Uterus (tissue), 2 donors: ENCODE measurements around the gene CNOT4.

ENCODE experiments used
- CTCF ChIP-seq, 4 experiments: fragments of 200-600 bp in 2 of 4; fragments of 450-650 bp in 2 of 4; sonication (generic) in 2 of 4; IDR thresholded peaks; one replicate each; pipeline ENCODE4 v1.5.1; 2016 to 2019; ENCODE audit warnings: antibody characterized with exemption in 4 of 4, mild to moderate bottlenecking in 2 of 4, moderate library complexity in 1 of 4
- POLR2A ChIP-seq, 2 donors: fragments of 450-650 bp; IDR thresholded peaks; one replicate each; pipeline ENCODE4 v1.6.1; 2016; ENCODE audit warnings: antibody characterized with exemption in 2 of 2, mild to moderate bottlenecking in 1 of 2, moderate library complexity in 1 of 2

DNA sequence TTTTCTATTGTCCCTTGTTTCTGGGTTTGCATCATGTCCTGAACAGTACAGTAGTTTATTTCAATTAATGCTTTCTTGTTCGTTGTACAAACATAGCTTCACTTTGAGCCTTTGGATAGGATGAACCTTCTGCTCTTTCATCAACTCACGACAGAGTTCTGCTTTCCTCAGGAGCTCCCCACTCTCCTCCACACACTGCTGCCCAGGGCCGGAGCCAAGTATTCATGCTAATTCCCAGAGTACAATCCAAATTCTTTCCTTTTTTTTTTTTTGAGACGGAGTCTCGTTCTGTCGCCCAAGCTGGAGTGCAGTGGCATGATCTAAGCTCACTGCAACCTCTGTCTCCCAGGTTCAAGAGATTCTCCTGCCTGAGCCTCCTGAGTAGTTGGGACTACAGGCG, 40.3 kb upstream of the CNOT4 start:
- TF ChIP-seq CTCF (IDR thresholded peaks at IDR 0.05) (no peak), POLR2A (IDR thresholded peaks at IDR 0.05) (no peak)
